ENCODE data around the gene VDR.

VDR gene

DNA sequence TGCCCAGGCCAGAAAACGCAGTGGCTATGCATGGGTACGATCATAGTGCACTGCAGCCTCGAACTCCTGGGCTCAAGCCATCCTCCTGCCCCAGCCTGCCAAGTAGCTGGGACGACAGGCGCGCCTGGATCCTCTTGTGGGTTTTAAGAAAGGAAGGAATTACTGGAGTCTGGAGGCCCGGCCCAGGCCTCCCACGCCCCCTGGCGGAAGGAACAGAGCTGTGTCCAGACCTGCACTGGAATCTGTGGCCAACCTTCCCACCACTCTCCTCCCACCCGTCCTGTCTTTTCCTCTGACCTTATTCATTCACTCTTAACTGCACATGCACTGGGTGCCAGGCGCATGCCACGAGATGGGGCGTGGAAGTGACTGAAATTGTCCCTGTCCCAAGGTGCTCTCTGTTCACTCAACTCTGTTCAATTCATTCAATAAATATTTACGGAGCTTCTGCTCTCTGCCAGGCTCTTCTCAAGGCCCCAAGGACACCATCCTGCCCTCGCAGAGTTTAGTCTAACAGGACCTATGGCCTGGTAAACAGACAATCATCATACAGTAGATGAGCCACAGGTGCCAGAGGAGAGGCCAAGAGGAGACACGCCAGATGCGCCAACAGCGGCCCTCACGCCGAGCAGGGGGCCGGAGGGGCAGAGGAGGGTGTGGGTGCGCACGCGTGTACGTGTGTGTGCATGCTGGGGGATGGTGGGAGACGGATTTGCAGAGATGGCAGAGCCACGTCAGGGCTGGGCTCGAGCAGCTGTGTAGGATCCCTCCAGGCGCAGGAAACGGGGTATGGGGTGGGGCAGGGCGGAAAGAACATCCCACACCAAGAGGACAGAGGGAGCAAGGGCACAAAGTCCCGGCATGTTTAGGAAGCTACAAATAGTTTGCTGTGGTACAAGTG, 44.9 kb upstream of the VDR start:
- H3K9me3 ChIP-seq (ENCODE audit: control insufficient read depth, insufficient read depth, low read length), result no peaks in the 10 kb centered on the region
- H3K36me3 ChIP-seq (ENCODE audit: control insufficient read depth, low read length), result no peaks in the 10 kb centered on the region
- no peaks in the 10 kb centered on the region for H3K4me1 ChIP-seq (ENCODE audit: control insufficient read depth, low read length)
- H3K27me3 ChIP-seq (ENCODE audit: control insufficient read depth, low read length), result peaks cover 5% of the 10 kb centered on the region; the same call in 1 of the 2 replicates
- no peak overlapping the region for H3K4me2 ChIP-seq (ENCODE audit: low read length)
- H3K79me2 ChIP-seq (ENCODE audit: control insufficient read depth, low read length), result no peaks in the 10 kb centered on the region
- no peaks in the 10 kb centered on the region for H3F3A ChIP-seq (ENCODE audit: control insufficient read depth, insufficient read depth)
- no peak overlapping the region for H3K4me3 ChIP-seq (ENCODE audit: low read length)
- no peak overlapping the region for H3K27ac ChIP-seq (ENCODE audit: low read depth, low read length)
- TF ChIP-seq, protein P1, sequence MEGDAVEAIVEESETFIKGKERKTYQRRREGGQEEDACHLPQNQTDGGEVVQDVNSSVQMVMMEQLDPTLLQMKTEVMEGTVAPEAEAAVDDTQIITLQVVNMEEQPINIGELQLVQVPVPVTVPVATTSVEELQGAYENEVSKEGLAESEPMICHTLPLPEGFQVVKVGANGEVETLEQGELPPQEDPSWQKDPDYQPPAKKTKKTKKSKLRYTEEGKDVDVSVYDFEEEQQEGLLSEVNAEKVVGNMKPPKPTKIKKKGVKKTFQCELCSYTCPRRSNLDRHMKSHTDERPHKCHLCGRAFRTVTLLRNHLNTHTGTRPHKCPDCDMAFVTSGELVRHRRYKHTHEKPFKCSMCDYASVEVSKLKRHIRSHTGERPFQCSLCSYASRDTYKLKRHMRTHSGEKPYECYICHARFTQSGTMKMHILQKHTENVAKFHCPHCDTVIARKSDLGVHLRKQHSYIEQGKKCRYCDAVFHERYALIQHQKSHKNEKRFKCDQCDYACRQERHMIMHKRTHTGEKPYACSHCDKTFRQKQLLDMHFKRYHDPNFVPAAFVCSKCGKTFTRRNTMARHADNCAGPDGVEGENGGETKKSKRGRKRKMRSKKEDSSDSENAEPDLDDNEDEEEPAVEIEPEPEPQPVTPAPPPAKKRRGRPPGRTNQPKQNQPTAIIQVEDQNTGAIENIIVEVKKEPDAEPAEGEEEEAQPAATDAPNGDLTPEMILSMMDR (IDR thresholded peaks at IDR 0.05; ENCODE audit: low read depth, low read length, poor library complexity, severe bottlenecking), result peak; percentile 92
- no peak for TF ChIP-seq EZH2phosphoT487 (IDR thresholded peaks at IDR 0.05; ENCODE audit: borderline replicate concordance, low read length)
- H4K20me1 ChIP-seq (ENCODE audit: control insufficient read depth, insufficient read depth, low read depth, low read length), result no peaks in the 10 kb centered on the region
- no peaks in the 10 kb centered on the region for H3K9me2 ChIP-seq (replicated peaks; ENCODE audit: control insufficient read depth, low read length)

DNA sequence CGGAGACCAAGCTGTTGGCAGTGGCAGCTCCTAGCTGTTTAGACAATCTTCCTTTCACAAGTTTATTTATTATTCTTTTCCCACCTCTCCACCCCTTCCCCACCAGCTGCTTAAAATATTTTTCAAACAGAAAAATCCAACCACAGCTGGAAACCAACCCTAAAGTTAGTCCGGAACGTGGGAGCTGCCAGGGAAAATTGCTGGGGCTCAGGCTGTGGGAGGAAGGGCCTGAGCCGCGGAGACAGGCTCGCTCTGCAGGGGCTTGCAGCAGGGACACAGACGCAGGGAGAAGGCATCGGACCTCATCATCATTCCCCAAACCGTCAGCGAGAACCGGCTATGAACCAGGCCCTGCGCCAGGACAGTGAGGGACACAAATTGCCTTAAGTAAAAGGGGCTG, 42.5 kb upstream of the VDR start:
- H3K27ac ChIP-seq (ENCODE audit: low read depth, low read length), result no peak overlapping the region

DNA sequence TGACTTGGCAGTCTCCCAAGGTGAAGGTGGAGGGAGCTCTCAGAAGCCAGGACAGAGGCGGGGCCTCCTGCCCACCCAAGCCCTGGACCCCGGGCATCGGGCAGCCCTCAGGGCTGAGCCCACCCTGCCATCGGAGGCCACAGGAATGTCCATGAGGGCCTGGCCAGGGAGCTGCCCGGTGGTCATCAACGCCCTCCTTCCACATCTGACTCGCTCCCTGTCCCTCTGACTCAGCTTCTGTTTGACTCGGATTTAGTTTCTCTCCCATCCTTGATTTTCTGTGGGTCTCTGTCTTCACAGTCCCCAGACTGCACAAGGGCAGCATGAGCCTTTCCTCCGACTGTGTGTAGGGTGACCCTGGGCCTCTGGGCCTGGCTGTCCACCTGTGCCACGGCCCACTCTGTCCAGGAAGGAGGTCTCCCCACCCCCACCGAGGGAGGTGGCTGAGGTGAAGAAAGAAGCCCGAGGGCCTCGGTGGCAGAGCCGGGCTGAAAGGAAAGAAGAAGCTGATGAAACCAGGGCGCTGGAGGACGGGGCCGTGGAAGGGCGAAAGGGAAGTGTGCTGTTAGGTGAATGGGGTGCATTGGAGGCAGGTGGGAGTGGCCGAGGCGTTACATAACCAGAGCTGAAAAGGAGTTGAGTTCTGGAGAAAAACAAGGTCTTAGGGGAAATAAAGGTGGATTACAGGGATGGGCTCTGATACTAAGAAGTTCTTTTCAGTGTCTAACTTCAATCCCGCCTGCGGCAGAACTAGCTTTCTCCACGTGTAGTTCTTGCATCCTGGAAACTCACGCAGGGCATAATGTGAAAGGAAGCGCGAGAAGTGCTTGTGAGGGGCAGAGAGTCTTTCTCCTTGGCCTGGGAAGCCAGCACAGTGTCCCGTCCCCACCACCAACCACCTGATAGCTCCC, 41.9 kb upstream of the VDR start:
- no peak for TF ChIP-seq EZH2phosphoT487 (IDR thresholded peaks at IDR 0.05; ENCODE audit: borderline replicate concordance, low read length)
- TF ChIP-seq, protein P1 (IDR thresholded peaks at IDR 0.05; ENCODE audit: low read depth, low read length, poor library complexity, severe bottlenecking), result no peak

More for the DNA sequence above, 42.5 kb upstream of the VDR start:
- Histone ChIP-seq H3K36me3 (ENCODE audit: control insufficient read depth, low read length) (no peaks in the 10 kb centered on the region), H3F3A (ENCODE audit: control insufficient read depth, insufficient read depth) (no peaks in the 10 kb centered on the region), H3K79me2 (ENCODE audit: control insufficient read depth, low read length) (no peaks in the 10 kb centered on the region), H3K4me1 (ENCODE audit: control insufficient read depth, low read length) (no peaks in the 10 kb centered on the region), H3K4me3 (ENCODE audit: low read length) (no peak overlapping the region), H3K4me2 (ENCODE audit: low read length) (no peak overlapping the region), H3K9me2 (replicated peaks; ENCODE audit: control insufficient read depth, low read length) (no peaks in the 10 kb centered on the region), H3K27me3 (ENCODE audit: control insufficient read depth, low read length) (peaks cover 7% of the 10 kb centered on the region; the same call in 1 of the 2 replicates), H4K20me1 (ENCODE audit: control insufficient read depth, insufficient read depth, low read depth, low read length) (no peaks in the 10 kb centered on the region), H3K9me3 (ENCODE audit: control insufficient read depth, insufficient read depth, low read length) (no peaks in the 10 kb centered on the region)
- no peak for TF ChIP-seq EZH2phosphoT487 (IDR thresholded peaks at IDR 0.05; ENCODE audit: borderline replicate concordance, low read length)
- TF ChIP-seq, protein P1 (IDR thresholded peaks at IDR 0.05; ENCODE audit: low read depth, low read length, poor library complexity, severe bottlenecking), result no peak

More for the DNA sequence above, 41.9 kb upstream of the VDR start:
- Histone ChIP-seq H3K4me3 (ENCODE audit: low read length) (no peak overlapping the region), H3K27me3 (ENCODE audit: control insufficient read depth, low read length) (peaks cover 7% of the 10 kb centered on the region; the same call in 1 of the 2 replicates), H3K9me3 (ENCODE audit: control insufficient read depth, insufficient read depth, low read length) (no peaks in the 10 kb centered on the region), H3K79me2 (ENCODE audit: control insufficient read depth, low read length) (no peaks in the 10 kb centered on the region), H3K4me2 (ENCODE audit: low read length) (no peak overlapping the region), H3K9me2 (replicated peaks; ENCODE audit: control insufficient read depth, low read length) (no peaks in the 10 kb centered on the region), H3F3A (ENCODE audit: control insufficient read depth, insufficient read depth) (no peaks in the 10 kb centered on the region), H3K36me3 (ENCODE audit: control insufficient read depth, low read length) (no peaks in the 10 kb centered on the region), H3K4me1 (ENCODE audit: control insufficient read depth, low read length) (0 out of 2 replicates have a peak, but pooled peaks cover 4% of the 10 kb centered on the region), H4K20me1 (ENCODE audit: control insufficient read depth, insufficient read depth, low read depth, low read length) (no peaks in the 10 kb centered on the region), H3K27ac (ENCODE audit: low read depth, low read length) (no peak overlapping the region)
